ENCODE data around the gene AP2A1. TPM values are rescaled to one million over a fixed set of nuclear protein-coding genes. Genes with fewer than 3 reads are reported as not detected.

AP2A1 gene
- total RNA-seq, 1 donor from 2014 or later, result 98.9 TPM

GRCh38 chr19:49853852-49854377, 87.1 kb downstream of the AP2A1 start:
- H3K36me3 ChIP-seq (ENCODE audit: control insufficient read depth, insufficient read depth, low read length), result peaks cover 5% of the 10 kb centered on the region
- no peak for DNase-seq (ENCODE audit: low read depth)
- H3K27me3 ChIP-seq (ENCODE audit: control insufficient read depth, insufficient read depth, low read length), result no peaks in the 10 kb centered on the region
- TF ChIP-seq CTCF (IDR thresholded peaks at IDR 0.05; ENCODE audit: insufficient read depth, low read length, poor library complexity, severe bottlenecking), result no peak
- H3K4me3 ChIP-seq (ENCODE audit: low read depth, low read length), result no peak overlapping the region

GRCh38 chr19:49854378-49855263, 87.8 kb downstream of the AP2A1 start:
- Histone ChIP-seq H3K36me3 (ENCODE audit: control insufficient read depth, insufficient read depth, low read length) (peaks cover 7% of the 10 kb centered on the region), H3K4me3 (ENCODE audit: low read depth, low read length) (no peak overlapping the region), H3K27me3 (ENCODE audit: control insufficient read depth, insufficient read depth, low read length) (no peaks in the 10 kb centered on the region)
- no peak for TF ChIP-seq CTCF (IDR thresholded peaks at IDR 0.05; ENCODE audit: insufficient read depth, low read length, poor library complexity, severe bottlenecking)
- DNase-seq (ENCODE audit: low read depth), result no peak

- DNase-seq (ENCODE audit: low read depth), result no peak
- Histone ChIP-seq H3K4me3 (ENCODE audit: low read depth, low read length) (no peak overlapping the region), H3K36me3 (ENCODE audit: control insufficient read depth, insufficient read depth, low read length) (peaks cover 11% of the 10 kb centered on the region), H3K27me3 (ENCODE audit: control insufficient read depth, insufficient read depth, low read length) (no peaks in the 10 kb centered on the region)
- no peak for TF ChIP-seq CTCF (IDR thresholded peaks at IDR 0.05; ENCODE audit: insufficient read depth, low read length, poor library complexity, severe bottlenecking)
Measured at GRCh38 chr19:49855277-49855675, 88.5 kb downstream of the AP2A1 start.

GRCh38 chr19:49855676-49856573, 89.1 kb downstream of the AP2A1 start:
- no peak for DNase-seq (ENCODE audit: low read depth)
- Histone ChIP-seq H3K4me3 (ENCODE audit: low read depth, low read length) (no peak overlapping the region), H3K36me3 (ENCODE audit: control insufficient read depth, insufficient read depth, low read length) (peaks cover 13% of the 10 kb centered on the region), H3K27me3 (ENCODE audit: control insufficient read depth, insufficient read depth, low read length) (no peaks in the 10 kb centered on the region)
- TF ChIP-seq CTCF (IDR thresholded peaks at IDR 0.05; ENCODE audit: insufficient read depth, low read length, poor library complexity, severe bottlenecking), result no peak

- TF ChIP-seq CTCF (IDR thresholded peaks at IDR 0.05; ENCODE audit: insufficient read depth, low read length, poor library complexity, severe bottlenecking), result no peak
- Histone ChIP-seq H3K27me3 (ENCODE audit: control insufficient read depth, insufficient read depth, low read length) (no peaks in the 10 kb centered on the region), H3K4me3 (ENCODE audit: low read depth, low read length) (no peak overlapping the region), H3K36me3 (ENCODE audit: control insufficient read depth, insufficient read depth, low read length) (peaks cover 14% of the 10 kb centered on the region)
- DNase-seq (ENCODE audit: low read depth), result no peak
Measured at GRCh38 chr19:49856574-49857021, 89.8 kb downstream of the AP2A1 start.

Other genes with a start within 250 kb of the AP2A1 start
- 16.4 and 20.7 TPM in 2 replicates for gene RCN3, start 239.0 kb upstream of the AP2A1 start, total RNA-seq
- gene NOSIP, start 186.4 kb upstream of the AP2A1 start, total RNA-seq, result 89.4 and 91.4 TPM in 2 replicates
- gene PRRG2, start 185.7 kb upstream of the AP2A1 start, total RNA-seq, result 5.4 and 7.2 TPM in 2 replicates
- gene PRR12, start 175.8 kb upstream of the AP2A1 start, total RNA-seq, result 8.9 and 11.5 TPM in 2 replicates
- 32.8 and 44.1 TPM in 2 replicates for gene RRAS, start 126.9 kb upstream of the AP2A1 start, total RNA-seq
- gene SCAF1, start 124.8 kb upstream of the AP2A1 start, total RNA-seq, result 38.9 and 51.1 TPM in 2 replicates
- gene IRF3, start 101.1 kb upstream of the AP2A1 start, total RNA-seq, result 47.3 and 66.6 TPM in 2 replicates
- gene BCL2L12, start 101.1 kb upstream of the AP2A1 start, total RNA-seq, result 13.9 and 19.8 TPM in 2 replicates
- gene PRMT1, start 89.7 kb upstream of the AP2A1 start, total RNA-seq, result 284 and 314 TPM in 2 replicates
- 1.0 TPM in 2 replicates for gene ADM5, start 77.4 kb upstream of the AP2A1 start, total RNA-seq
- 2.7 and 3.4 TPM in 2 replicates for gene CPT1C, start 75.9 kb upstream of the AP2A1 start, total RNA-seq
- gene TSKS, start 3.7 kb upstream of the AP2A1 start, total RNA-seq, result not detected in 2 replicates
- 13.2 and 14.8 TPM in 2 replicates for gene FUZ, start 46.3 kb downstream of the AP2A1 start, total RNA-seq
- 31.6 and 34.5 TPM in 2 replicates for gene MED25, start 51.3 kb downstream of the AP2A1 start, total RNA-seq
- 47.9 and 71.1 TPM in 2 replicates for gene PTOV1, start 84.2 kb downstream of the AP2A1 start, total RNA-seq
- 69.3 and 78.2 TPM in 2 replicates for gene PNKP, start 100.6 kb downstream of the AP2A1 start, total RNA-seq
- gene AKT1S1, start 110.4 kb downstream of the AP2A1 start, total RNA-seq, result 23.2 and 34.6 TPM in 2 replicates
- gene TBC1D17, start 110.7 kb downstream of the AP2A1 start, total RNA-seq, result 17.4 and 28.1 TPM in 2 replicates
- 6.2 and 8.2 TPM in 2 replicates for gene IL4I1, start 129.9 kb downstream of the AP2A1 start, total RNA-seq
- gene ATF5, start 162.2 kb downstream of the AP2A1 start, total RNA-seq, result 22.4 and 22.7 TPM in 2 replicates
- gene NUP62, start 162.5 kb downstream of the AP2A1 start, total RNA-seq, result 61.1 and 66.0 TPM in 2 replicates
- not detected in 2 replicates for gene SIGLEC11, start 194.2 kb downstream of the AP2A1 start, total RNA-seq